Colonic mucosa (tissue), 4 donors: Measurements from ENCODE around the gene AGFG2. TPM values are rescaled to one million over a fixed set of nuclear protein-coding genes. Genes with fewer than 3 reads are reported as not detected.

Experiments
- DNase-seq: peaks from one replicate; pipeline ENCODE4 v3.0.0-alpha.2; 2020
- H3K27ac ChIP-seq: fragments of 200-600 bp; one replicate; pipeline ENCODE4 v1.8.0; 2021
- H3K27me3 ChIP-seq: fragments of 200-600 bp; one replicate; pipeline ENCODE4 v1.8.0; 2021
- H3K36me3 ChIP-seq: fragments of 200-600 bp; one replicate; pipeline ENCODE4 v1.8.0; 2021
- H3K4me1 ChIP-seq: fragments of 200-600 bp; one replicate; pipeline ENCODE4 v1.8.0; 2021; ENCODE audit warnings: mild to moderate bottlenecking
- H3K4me3 ChIP-seq: fragments of 200-600 bp; one replicate; pipeline ENCODE4 v1.8.0; 2021
- H3K9ac ChIP-seq, 2 donors: one replicate each; pipeline ENCODE4 v1.7.0; 2013; ENCODE audit warnings: control low read depth in 2 of 2, low read depth in 2 of 2, low read length in 2 of 2
- H3K9me3 ChIP-seq: fragments of 200-600 bp; one replicate; pipeline ENCODE4 v1.8.0; 2021
- intact Hi-C: fragments of 100-400 bp; cut with DNase I; formaldehyde crosslinking; loops from one replicate; pipeline ENCODE4 v1.14.1; 2022
- total RNA-seq, 2 donors: library from RNA; stranded (reverse); fragmentation: NEBNext Ultra II Directional in 1 of 2; extraction: Animal tissue kit (Norgen Biotek cat#: 25700) in 1 of 2; gene quantifications; one replicate each; pipeline ENCODE4 v1.2.1, GENCODE V29; 2021
- TF ChIP-seq, protein P1 (sequence below): fragments of 200-600 bp; IDR thresholded peaks from one replicate; pipeline ENCODE4 v1.8.0; 2022; ENCODE audit warnings: antibody characterized with exemption, mild to moderate bottlenecking
- donor health status: healthy.
- donor health status: DM: no; HTN: no; CAD: no.
- donor health status: DM: no; HTN: no; CAD: no.

AGFG2 gene
- total RNA-seq, 2 donors from 2014 or later = 81.3 to 97.4 TPM

DNA sequence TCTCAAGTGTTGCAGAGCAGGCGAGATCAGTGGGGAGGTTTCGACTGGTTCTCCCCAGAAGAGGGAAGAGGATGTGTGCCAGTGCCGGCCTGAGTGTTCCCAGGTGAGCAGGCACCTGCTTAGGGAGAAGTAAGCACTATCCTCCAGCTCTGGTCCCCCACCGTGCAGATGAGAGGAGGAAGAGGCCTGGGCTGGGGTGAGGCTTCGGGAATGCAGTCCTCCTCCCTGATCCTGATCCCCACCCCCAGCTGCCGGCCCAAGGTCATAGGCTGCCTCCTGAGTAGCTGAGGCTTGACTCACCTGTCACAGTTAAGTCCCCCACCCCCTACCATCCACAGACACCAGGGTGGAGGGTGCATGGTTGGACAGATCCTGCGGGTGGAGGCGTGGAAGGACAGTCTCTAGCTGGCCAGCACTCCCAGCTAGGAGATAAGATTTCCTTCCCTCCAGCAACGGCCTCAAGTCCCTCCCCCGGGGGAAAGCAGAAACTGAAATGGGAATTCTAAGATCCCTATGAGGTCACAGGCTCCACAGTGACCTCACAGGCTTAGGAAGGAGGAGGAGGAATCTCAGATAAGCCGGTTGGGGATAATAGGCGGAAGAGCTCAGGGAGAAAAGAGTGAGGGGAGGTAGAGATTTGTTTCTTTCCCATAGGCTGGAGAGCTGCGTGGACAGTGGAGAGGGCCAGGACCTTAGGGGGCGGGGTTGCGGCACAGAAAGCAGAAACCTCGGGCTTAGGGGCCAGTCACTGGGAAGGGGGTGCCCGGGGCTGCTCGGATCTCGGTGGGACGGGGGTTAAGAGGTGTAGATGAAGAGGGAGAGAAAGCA lies 45.9 kb downstream of the AGFG2 start:
- no peaks in the 10 kb centered on the region for H3K27me3 ChIP-seq
- intact Hi-C loops = no loop called here
- peak overlapping the region; percentile 100 for H3K4me3 ChIP-seq
- DNase-seq = peak; percentile 81
- peaks cover 16% of the 10 kb centered on the region for H3K4me1 ChIP-seq
- H3K36me3 ChIP-seq = peaks cover 11% of the 10 kb centered on the region
- peak overlapping the region; percentile 100 for H3K27ac ChIP-seq
- TF ChIP-seq, protein P1, sequence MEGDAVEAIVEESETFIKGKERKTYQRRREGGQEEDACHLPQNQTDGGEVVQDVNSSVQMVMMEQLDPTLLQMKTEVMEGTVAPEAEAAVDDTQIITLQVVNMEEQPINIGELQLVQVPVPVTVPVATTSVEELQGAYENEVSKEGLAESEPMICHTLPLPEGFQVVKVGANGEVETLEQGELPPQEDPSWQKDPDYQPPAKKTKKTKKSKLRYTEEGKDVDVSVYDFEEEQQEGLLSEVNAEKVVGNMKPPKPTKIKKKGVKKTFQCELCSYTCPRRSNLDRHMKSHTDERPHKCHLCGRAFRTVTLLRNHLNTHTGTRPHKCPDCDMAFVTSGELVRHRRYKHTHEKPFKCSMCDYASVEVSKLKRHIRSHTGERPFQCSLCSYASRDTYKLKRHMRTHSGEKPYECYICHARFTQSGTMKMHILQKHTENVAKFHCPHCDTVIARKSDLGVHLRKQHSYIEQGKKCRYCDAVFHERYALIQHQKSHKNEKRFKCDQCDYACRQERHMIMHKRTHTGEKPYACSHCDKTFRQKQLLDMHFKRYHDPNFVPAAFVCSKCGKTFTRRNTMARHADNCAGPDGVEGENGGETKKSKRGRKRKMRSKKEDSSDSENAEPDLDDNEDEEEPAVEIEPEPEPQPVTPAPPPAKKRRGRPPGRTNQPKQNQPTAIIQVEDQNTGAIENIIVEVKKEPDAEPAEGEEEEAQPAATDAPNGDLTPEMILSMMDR = no peak
- peak overlapping the region; percentile 76 to 94 for H3K9ac ChIP-seq
- no peaks in the 10 kb centered on the region for H3K9me3 ChIP-seq

DNA sequence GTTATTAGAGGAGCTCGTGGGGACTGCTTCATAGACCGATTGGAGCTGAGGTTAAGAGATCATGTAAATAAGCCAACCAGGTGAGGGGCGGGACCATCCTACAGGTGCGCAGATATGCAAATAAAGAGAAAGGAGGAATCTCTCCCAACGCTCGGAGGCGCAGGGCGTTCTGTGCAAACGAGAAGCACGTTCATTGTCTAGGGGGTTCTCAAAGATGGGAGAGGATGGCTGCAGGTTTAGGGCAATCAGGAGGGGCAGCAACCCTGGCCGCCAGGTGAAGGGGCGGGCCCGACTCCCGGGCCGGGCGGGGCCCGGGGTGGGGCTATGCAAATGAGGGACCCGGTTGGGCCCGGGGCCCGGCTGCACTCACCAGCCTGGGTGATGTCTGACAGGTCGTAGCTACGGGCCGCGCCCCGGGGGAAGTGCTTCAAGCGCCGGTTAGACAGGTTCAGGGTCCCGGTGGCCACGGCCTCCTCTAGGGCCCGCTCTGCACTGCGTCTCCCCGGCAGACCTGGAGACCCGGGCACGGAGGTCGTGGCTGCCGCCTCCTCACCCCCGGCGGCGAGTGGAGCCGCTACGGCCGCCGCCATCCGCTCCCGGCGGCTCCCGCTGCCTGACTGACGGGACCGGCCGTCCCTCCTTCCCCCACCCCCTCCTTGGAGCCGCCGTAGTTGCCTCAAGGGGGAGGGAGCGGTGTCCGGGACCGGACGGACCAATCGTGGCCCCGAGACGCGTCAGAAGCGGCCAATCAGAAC lies 46.7 kb downstream of the AGFG2 start, which contains the start of gene LRCH4:
LRCH4 (minus strand) TSS at position 619 of the 755 bp plus-strand sequence; CDS start at position 590, 29 bp downstream.
- intact Hi-C loops = no loop called here
- DNase-seq = peak; percentile 82
- Histone ChIP-seq H3K4me1 (peaks cover 16% of the 10 kb centered on the region), H3K4me3 (peak within 1 kb of the TSS; percentile 100), H3K36me3 (peaks cover 11% of the 10 kb centered on the region), H3K27me3 (no peaks in the 10 kb centered on the region), H3K9ac (peak within 1 kb of the TSS; percentile 76 to 94), H3K9me3 (no peaks in the 10 kb centered on the region), H3K27ac (peak within 1 kb of the TSS; percentile 100)
- TF ChIP-seq, protein P1 = no peak

DNA sequence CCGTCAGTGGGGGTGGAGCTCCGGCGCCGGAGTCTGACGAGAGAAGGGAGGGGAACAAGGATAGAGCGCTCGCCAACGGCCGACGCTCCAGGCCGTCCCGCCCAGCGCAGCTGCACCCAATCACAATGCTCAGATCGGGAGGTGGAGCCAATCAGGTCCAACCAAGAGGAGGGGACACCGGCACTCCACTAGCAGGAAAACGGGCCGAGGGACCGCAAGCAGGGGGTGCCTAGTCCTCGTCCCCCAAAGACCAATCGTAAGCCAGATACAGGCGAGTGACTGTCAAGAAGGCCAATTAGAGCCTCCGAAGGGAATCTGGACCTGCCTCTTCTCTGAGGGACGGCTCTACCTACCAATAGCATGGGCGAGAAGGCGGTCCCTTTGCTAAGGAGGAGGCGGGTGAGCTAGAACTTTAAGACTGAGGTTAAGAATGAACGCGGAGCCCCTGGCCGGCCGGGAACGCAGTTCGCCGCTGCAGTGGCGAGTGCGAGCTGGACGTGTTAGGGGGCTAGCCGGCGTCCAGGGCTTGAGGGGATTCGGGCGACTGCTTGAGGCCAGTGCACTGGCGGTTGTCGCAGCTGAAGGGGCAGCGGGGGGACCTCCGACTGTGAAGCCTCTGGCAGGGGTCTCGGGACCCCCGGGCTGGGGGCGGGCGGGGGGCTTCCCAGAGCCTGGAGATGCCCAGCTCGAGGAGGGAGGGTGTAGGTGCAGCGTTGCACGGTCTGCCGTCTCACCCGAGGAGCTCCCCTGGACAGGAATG lies 47.4 kb downstream of the AGFG2 start, which contains the start of gene FBXO24:
FBXO24 (plus strand) TSS at position 63 of the 760 bp plus-strand sequence; CDS start at position 361, 298 bp downstream.
- peak within 1 kb of the TSS; percentile 100 for H3K27ac ChIP-seq
- H3K4me3 ChIP-seq = peak within 1 kb of the TSS; percentile 100
- peak; percentile 100 for DNase-seq
- peaks cover 4% of the 10 kb centered on the region for H3K36me3 ChIP-seq
- intact Hi-C loops = no loop called here
- TF ChIP-seq, protein P1 = no peak
- no peaks in the 10 kb centered on the region for H3K27me3 ChIP-seq
- peaks cover 16% of the 10 kb centered on the region for H3K4me1 ChIP-seq
- H3K9me3 ChIP-seq = no peaks in the 10 kb centered on the region
- H3K9ac ChIP-seq = peak within 1 kb of the TSS; percentile 76 to 94

DNA sequence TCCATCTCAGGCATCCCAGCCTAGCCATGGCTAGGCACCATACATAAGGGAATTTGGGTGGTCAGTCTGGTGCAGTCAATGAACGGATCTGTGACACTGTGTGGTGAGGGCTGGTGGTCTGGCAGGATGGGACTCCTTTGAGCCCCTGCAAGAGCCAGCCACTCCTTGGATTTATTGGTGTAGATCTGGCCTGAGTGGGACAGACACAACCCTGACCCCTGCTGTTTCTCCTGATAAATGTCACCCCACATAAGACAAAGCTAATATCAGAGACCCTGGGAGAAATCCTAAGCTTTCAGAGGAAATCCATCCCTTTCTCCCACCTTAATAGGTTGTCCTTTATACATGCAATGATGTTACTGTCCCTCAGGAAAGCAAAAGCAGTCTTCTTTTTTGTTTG lies 49.4 kb downstream of the AGFG2 start:
- Histone ChIP-seq H3K4me1 (peaks cover 12% of the 10 kb centered on the region), H3K9me3 (no peaks in the 10 kb centered on the region), H3K27ac (no peak overlapping the region), H3K27me3 (no peaks in the 10 kb centered on the region), H3K9ac (no peak overlapping the region), H3K4me3 (no peak overlapping the region), H3K36me3 (no peaks in the 10 kb centered on the region)
- intact Hi-C loops = no loop called here
- no peak for DNase-seq
- TF ChIP-seq, protein P1 = no peak
